ENCODE results near the gene HHIP. TPM values are rescaled to one million over a fixed set of nuclear protein-coding genes. Genes with fewer than 3 reads are reported as not detected.

Gene HHIP
- not detected in 2 replicates for total RNA-seq (2014; rRNA removed; shearing (Covaris generic); ENCODE audit: low replicate concordance)

DNA sequence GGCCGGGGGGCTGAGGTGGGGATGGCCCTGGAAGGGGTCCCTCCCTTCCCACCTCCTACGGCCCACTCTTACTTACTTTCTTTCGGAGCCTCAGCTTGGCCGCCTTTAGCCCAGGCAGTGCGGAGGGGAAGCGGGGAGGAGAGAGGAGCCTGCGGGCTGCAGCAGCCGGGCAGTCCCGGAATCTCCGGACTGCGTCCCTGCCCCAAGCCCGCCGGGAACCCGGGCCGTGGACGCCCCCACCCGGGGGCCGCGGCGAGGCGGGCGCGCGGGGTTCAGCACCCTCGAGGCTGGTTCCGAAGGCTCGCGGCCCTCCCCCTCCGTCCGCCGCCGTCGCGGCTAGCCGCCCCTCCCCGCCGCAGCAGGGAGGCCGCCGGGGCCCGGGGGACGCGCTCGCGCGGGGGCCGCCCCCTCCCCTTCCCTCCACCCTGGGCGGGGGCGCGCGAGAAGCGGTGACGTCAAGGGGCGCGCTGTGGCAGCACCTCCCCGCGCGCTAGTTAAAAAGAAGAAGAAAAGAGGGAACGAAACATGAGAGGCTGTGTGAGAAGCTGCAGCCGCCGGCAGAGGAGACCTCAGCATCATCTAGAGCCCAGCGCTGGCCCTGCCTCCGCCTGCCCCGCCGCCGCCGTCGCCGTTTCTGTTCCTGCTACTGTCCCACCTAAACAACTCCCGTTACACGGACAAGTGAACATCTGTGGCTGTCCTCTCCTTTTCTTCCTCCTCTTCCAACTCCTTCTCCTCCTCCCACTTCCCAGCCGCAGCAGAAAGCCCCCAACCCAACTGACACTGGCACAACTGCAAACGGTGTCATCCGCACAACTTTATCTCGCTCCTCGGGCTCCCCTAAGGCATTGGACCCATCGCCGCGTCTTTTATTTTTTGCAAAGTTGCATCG is at the start of gene HHIP:
HHIP (plus strand) TSS at position 526 of the 892 bp plus-strand sequence. CDS start 520 bp downstream, outside the sequence.
- Histone ChIP-seq H3K4me3 (peak within 1 kb of the TSS; percentile 34), H3K36me3 (no peaks in the 10 kb centered on the region), H3K9me3 (no peaks in the 10 kb centered on the region), H3K27me3 (peaks cover 20% of the 10 kb centered on the region)
- peak; percentile 21 for DNase-seq

DNA sequence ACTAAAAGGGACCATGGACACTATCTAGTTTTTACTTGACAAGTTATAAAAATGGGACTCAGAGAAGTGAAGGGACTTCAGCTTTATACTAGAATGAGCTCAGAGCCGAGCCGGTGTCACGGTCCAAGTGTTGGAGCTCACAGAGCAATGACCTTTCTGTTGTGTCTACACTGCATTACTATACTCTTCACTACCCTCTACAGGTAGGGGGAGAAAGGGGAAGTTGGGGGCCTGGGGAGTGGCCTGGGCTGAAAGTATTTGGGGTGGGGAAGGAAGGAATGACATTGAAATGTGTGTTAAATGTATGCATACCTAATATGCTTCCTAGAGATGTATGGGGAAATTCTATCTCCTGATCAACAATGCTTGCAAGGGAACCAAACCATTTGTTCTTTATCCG is 48.8 kb upstream of the HHIP start:
- no peak for DNase-seq
- H3K4me3 ChIP-seq: no peak overlapping the region
- H3K36me3 ChIP-seq: no peaks in the 10 kb centered on the region
- H3K9me3 ChIP-seq: no peaks in the 10 kb centered on the region
- no peaks in the 10 kb centered on the region for H3K27me3 ChIP-seq

GRCh38 chr4:144599621-144600020 is 46.3 kb upstream of the HHIP start:
- Histone ChIP-seq H3K9me3 (no peaks in the 10 kb centered on the region), H3K36me3 (no peaks in the 10 kb centered on the region), H3K27me3 (no peaks in the 10 kb centered on the region), H3K4me3 (no peak overlapping the region)
- no peak for DNase-seq

DNA sequence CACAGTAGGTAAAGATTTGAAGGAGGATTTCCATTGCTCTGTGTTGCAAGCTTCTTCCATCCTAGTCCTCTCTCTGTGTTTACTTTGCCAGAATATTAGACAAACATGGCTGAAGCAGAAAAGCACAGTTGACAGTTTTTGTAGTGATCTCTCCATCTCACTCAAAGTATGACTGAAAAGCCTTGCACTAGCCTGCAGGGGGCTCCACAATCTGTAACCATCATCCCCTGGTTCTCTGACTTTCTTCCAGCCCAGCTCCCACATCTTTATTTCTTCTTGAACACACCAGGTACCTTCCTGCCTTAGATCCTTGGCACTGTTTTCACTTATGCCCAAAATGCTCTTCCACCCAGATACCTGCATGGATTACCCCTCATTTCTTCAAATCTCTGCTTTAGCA is 34.1 kb upstream of the HHIP start:
- no peak for DNase-seq
- no peaks in the 10 kb centered on the region for H3K27me3 ChIP-seq
- no peaks in the 10 kb centered on the region for H3K9me3 ChIP-seq
- no peaks in the 10 kb centered on the region for H3K36me3 ChIP-seq
- H3K4me3 ChIP-seq: no peak overlapping the region

- Histone ChIP-seq H3K27me3 (no peaks in the 10 kb centered on the region), H3K36me3 (no peaks in the 10 kb centered on the region), H3K9me3 (no peaks in the 10 kb centered on the region), H3K4me3 (no peak overlapping the region)
- DNase-seq: no peak
Observed at GRCh38 chr4:144614850-144615585, 30.9 kb upstream of the HHIP start.

DNA sequence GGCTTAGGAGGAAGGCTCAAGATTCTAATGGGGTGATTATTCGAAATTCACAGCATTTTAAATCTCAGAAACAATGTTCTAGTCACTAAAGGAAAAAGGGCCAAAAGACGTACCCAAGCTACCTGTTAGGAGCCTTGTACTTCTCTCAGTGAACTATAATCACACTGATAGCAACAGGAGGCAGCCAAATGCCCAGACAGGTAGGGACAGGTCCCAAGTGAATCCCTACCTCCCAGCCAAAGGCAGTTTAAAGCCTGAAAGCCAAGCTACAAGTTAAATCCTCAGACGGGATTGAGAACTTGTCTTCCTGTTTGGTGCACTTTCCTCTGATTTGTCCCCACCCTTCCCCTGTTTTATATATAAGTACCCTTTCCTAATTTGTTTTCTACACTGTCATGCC is 24.3 kb upstream of the HHIP start:
- Histone ChIP-seq H3K27me3 (no peaks in the 10 kb centered on the region), H3K36me3 (no peaks in the 10 kb centered on the region), H3K4me3 (no peak overlapping the region), H3K9me3 (no peaks in the 10 kb centered on the region)
- DNase-seq: no peak

- DNase-seq: no peak
Observed at GRCh38 chr4:144627663-144628076, 18.3 kb upstream of the HHIP start.

DNA sequence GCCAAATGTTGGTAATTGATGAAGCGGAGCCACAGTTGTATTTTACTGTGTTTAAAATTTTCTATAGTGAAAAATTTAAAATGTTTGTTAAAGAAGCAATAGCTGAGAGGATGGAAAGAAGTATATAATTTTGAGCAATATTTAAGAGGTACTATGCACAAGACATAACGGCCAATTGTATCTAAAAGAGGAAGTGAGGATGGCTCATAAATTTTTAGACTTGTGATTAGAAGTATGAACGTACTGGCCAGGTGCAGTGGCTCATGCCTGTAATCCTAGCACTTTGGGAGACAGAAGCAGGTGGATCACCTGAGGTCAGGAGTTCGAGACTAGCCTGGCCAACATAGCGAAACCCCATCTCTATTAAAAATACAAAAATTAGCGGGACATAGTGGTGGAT is 12.7 kb upstream of the HHIP start:
- H3K27me3 ChIP-seq: no peaks in the 10 kb centered on the region
- no peak overlapping the region for H3K4me3 ChIP-seq
- DNase-seq: no peak
- H3K9me3 ChIP-seq: no peaks in the 10 kb centered on the region
- no peaks in the 10 kb centered on the region for H3K36me3 ChIP-seq

More at GRCh38 chr4:144627663-144628076, 18.3 kb upstream of the HHIP start:
- Histone ChIP-seq H3K27me3 (no peaks in the 10 kb centered on the region), H3K36me3 (no peaks in the 10 kb centered on the region), H3K9me3 (no peaks in the 10 kb centered on the region), H3K4me3 (no peak overlapping the region)

- Histone ChIP-seq H3K4me3 (no peak overlapping the region), H3K27me3 (no peaks in the 10 kb centered on the region; the same call in 1 of the 2 replicates), H3K36me3 (no peaks in the 10 kb centered on the region), H3K9me3 (no peaks in the 10 kb centered on the region)
- no peak for DNase-seq
Observed at GRCh38 chr4:144634978-144635747, 10.8 kb upstream of the HHIP start.

GRCh38 chr4:144644368-144645101 is 1.4 kb upstream of the HHIP start:
- no peak overlapping the region for H3K4me3 ChIP-seq

DNA sequence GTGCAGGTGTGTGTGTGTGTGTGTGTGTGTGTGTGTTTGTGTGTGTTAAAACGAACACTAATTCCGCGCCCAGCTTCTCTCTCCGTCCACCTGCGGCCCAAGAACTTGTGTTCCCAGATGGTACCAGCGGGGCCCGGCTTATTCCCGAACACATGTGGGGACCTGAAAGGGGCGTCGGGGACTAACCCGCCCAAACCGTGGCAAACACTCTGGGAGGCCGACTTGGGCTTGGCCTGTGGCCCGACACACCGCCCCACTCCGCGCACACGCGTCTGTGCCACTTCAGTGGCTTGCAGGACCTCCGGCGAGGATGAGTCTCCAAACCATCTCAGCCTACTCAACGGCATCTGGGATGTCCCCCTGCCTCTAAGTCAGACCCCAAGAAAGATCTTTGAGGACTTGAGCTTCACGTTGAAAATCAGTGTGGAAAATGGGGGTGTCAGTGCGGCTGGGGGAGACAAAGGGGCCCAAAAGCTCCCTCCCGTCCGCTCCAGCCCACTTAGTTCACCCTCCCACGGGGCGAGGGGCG is 790 bp upstream of the HHIP start:
- no peak for DNase-seq
- no peaks in the 10 kb centered on the region for H3K9me3 ChIP-seq
- H3K36me3 ChIP-seq: no peaks in the 10 kb centered on the region

More at GRCh38 chr4:144644368-144645101, 1.4 kb upstream of the HHIP start:
- no peak for DNase-seq
- H3K36me3 ChIP-seq: no peaks in the 10 kb centered on the region
- H3K9me3 ChIP-seq: no peaks in the 10 kb centered on the region
- peaks cover 19% of the 10 kb centered on the region for H3K27me3 ChIP-seq

GRCh38 chr4:144646523-144647094 is 653 bp downstream of the HHIP start:
- H3K36me3 ChIP-seq: no peaks in the 10 kb centered on the region
- H3K27me3 ChIP-seq: peaks cover 22% of the 10 kb centered on the region
- no peak for DNase-seq
- H3K9me3 ChIP-seq: no peaks in the 10 kb centered on the region
- peak overlapping the region; percentile 34 for H3K4me3 ChIP-seq

More for the DNA sequence above, 790 bp upstream of the HHIP start:
- H3K27me3 ChIP-seq: peaks cover 20% of the 10 kb centered on the region
- H3K4me3 ChIP-seq: no peak overlapping the region

DNA sequence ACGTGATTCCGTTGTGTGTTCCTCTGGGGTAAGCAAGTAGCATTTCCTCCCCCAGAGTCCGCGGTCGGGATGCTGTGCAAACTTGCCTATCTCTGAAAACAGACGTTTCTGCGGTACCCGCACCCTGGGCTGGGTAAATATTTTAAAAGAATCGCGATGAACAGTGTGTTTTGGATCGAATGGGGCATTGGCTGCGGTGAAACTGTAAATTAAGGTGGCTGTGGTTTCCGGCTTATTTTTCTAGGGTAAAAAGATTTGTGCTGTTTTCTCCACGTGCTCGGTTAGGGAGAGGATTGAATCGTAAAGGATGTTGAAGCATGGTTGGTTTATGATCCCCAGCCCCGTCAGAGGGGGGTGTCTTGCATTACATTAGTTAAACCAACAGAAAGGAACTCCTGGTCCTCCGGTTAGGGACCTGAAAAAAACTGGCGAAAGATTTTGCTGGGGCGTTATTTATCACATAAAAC is 1.2 kb downstream of the HHIP start:
- Histone ChIP-seq H3K4me3 (no peak overlapping the region), H3K27me3 (peaks cover 22% of the 10 kb centered on the region), H3K9me3 (no peaks in the 10 kb centered on the region), H3K36me3 (no peaks in the 10 kb centered on the region)
- no peak for DNase-seq

GRCh38 chr4:144647590-144647989 is 1.6 kb downstream of the HHIP start:
- no peak for DNase-seq
- Histone ChIP-seq H3K4me3 (no peak overlapping the region), H3K27me3 (peaks cover 22% of the 10 kb centered on the region)

DNA sequence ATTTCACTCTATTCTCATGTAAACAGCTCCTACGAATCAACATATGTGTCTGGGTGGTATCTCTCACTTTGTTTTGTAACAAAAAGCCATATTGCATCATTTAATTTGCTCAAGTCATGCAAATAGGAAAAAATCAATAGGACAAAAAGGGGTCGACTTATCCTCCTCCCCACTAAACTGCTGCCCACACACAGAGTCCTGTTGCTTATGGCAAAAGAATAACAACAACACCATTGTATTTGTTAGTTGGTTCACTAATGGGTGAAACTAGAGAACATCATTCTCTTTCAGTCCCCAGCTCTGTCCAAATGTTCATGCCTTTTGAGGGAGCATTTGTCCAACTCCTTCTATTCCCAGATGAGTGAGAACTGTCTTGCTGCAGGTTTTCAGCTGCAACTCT is 2.1 kb downstream of the HHIP start:
- no peak for DNase-seq
- Histone ChIP-seq H3K4me3 (no peak overlapping the region), H3K36me3 (no peaks in the 10 kb centered on the region)

More at GRCh38 chr4:144647590-144647989, 1.6 kb downstream of the HHIP start:
- H3K9me3 ChIP-seq: no peaks in the 10 kb centered on the region
- no peaks in the 10 kb centered on the region for H3K36me3 ChIP-seq

More for the DNA sequence above, 2.1 kb downstream of the HHIP start:
- peaks cover 22% of the 10 kb centered on the region for H3K27me3 ChIP-seq
- no peaks in the 10 kb centered on the region for H3K9me3 ChIP-seq

All from MG63 (cell line).